ENCODE data around the gene POLA1.

GRCh38 chrX:25010784-25011588 lies 317.3 kb downstream of the POLA1 start:
- TF ChIP-seq CTCF (tag by site-specific recombination; IDR thresholded peaks at IDR 0.05) (no peak), BCL11A (tag by site-specific recombination; IDR thresholded peaks at IDR 0.05; ENCODE audit: low read depth) (no peak), ZNF19 (tag by site-specific recombination; IDR thresholded peaks at IDR 0.05; ENCODE audit: low read depth) (no peak), ZBTB26 (tag by site-specific recombination; optimal IDR thresholded peaks at IDR 0.05) (no peak), ELK4 (IDR thresholded peaks at IDR 0.05; ENCODE audit: borderline replicate concordance, low read depth, low read length) (no peak), ZBTB1 (tag by site-specific recombination; IDR thresholded peaks at IDR 0.05) (no peak)
